ENCODE measurements around the gene RAB40AL. TPM values are rescaled to one million over a fixed set of nuclear protein-coding genes. Genes with fewer than 3 reads are reported as not detected.
A peak's percentile ranks its signal among the peaks of the same experiment; 100 is the strongest.

Gene RAB40AL
- polyA plus RNA-seq, 4 donors: 0.06 to 0.35 TPM; not detected in 2

- no peak for FAIRE-seq
- H3K36me3 ChIP-seq (ENCODE audit: control insufficient read depth in 3 of 3, insufficient read depth in 2 of 3, low read depth in 1 of 3, low read length in 3 of 3): no peaks in the 10 kb centered on the region
- H3K9me3 ChIP-seq (ENCODE audit: control insufficient read depth in 2 of 2, insufficient read depth in 1 of 2, low read depth in 1 of 2, low read length in 1 of 2): no peaks in the 10 kb centered on the region
- H3K27me3 ChIP-seq (ENCODE audit: control insufficient read depth in 3 of 3, insufficient read depth in 3 of 3, low read length in 3 of 3): no peaks in the 10 kb centered on the region
- no peak overlapping the region for H3K27ac ChIP-seq (ENCODE audit: low read depth in 1 of 3, low read length in 2 of 3)
- WGBS, 3 donors: 4 to 11% (median 6%) methylated on average over 14 of the region's 14 CpGs
- DNase-seq: peak; percentile 41 to 53
- no peaks in the 10 kb centered on the region for H3K4me1 ChIP-seq (ENCODE audit: control insufficient read depth in 3 of 3, insufficient read depth in 2 of 3, low read depth in 1 of 3, low read length in 2 of 3)
- H3K4me3 ChIP-seq (ENCODE audit: low read depth in 1 of 3, low read length in 3 of 3): no peak overlapping the region
Observed at GRCh38 chrX:102950908-102951866, 14.1 kb downstream of the RAB40AL start.

- Histone ChIP-seq H3K27me3 (ENCODE audit: control insufficient read depth in 3 of 3, insufficient read depth in 3 of 3, low read length in 3 of 3) (no peaks in the 10 kb centered on the region), H3K4me1 (ENCODE audit: control insufficient read depth in 3 of 3, insufficient read depth in 2 of 3, low read depth in 1 of 3, low read length in 2 of 3) (no peaks in the 10 kb centered on the region), H3K4me3 (ENCODE audit: low read depth in 1 of 3, low read length in 3 of 3) (no peak overlapping the region), H3K27ac (ENCODE audit: low read depth in 1 of 3, low read length in 2 of 3) (no peak overlapping the region), H3K36me3 (ENCODE audit: control insufficient read depth in 3 of 3, insufficient read depth in 2 of 3, low read depth in 1 of 3, low read length in 3 of 3) (no peaks in the 10 kb centered on the region), H3K9me3 (ENCODE audit: control insufficient read depth in 2 of 2, insufficient read depth in 1 of 2, low read depth in 1 of 2, low read length in 1 of 2) (no peaks in the 10 kb centered on the region)
- WGBS, 3 donors: 82 to 93% (median 85%) methylated on average over 2 of the region's 2 CpGs
- no peak for FAIRE-seq
- no peak for DNase-seq
Observed at GRCh38 chrX:102957751-102958150, 20.7 kb downstream of the RAB40AL start.

DNA sequence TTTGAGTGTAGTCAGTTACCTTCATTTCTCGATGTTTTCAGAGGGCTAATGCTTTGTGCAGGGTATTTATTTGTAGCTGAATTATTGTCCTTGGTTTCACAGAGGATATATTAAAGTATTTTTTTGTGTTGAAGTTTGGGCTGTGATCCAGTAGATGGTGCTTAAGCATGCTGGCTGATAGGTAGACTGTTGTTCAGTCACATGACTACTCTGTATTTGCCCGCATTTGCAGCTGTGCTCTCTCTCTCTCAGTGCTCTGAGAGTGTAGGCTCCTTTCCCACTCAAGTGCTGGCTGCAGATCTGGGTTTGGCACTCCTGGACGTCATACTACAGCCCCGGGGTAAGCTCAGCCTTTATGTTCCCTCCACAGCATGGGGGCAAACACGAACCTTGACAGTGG is 21.7 kb downstream of the RAB40AL start:
- no peak overlapping the region for H3K27ac ChIP-seq (ENCODE audit: low read depth in 1 of 3, low read length in 2 of 3)
- DNase-seq (peak in 1 of 2 donors; percentile 7), FAIRE-seq (no peak)
- no peak overlapping the region for H3K4me3 ChIP-seq (ENCODE audit: low read depth in 1 of 3, low read length in 3 of 3)
- H3K36me3 ChIP-seq (ENCODE audit: control insufficient read depth in 3 of 3, insufficient read depth in 2 of 3, low read depth in 1 of 3, low read length in 3 of 3): no peaks in the 10 kb centered on the region
- H3K4me1 ChIP-seq (ENCODE audit: control insufficient read depth in 3 of 3, insufficient read depth in 2 of 3, low read depth in 1 of 3, low read length in 2 of 3): no peaks in the 10 kb centered on the region
- no peaks in the 10 kb centered on the region for H3K9me3 ChIP-seq (ENCODE audit: control insufficient read depth in 2 of 2, insufficient read depth in 1 of 2, low read depth in 1 of 2, low read length in 1 of 2)
- H3K27me3 ChIP-seq (ENCODE audit: control insufficient read depth in 3 of 3, insufficient read depth in 3 of 3, low read length in 3 of 3): no peaks in the 10 kb centered on the region
- 71 to 75% (median 73%) methylated on average over 5 of the region's 5 CpGs for WGBS, 3 donors

DNA sequence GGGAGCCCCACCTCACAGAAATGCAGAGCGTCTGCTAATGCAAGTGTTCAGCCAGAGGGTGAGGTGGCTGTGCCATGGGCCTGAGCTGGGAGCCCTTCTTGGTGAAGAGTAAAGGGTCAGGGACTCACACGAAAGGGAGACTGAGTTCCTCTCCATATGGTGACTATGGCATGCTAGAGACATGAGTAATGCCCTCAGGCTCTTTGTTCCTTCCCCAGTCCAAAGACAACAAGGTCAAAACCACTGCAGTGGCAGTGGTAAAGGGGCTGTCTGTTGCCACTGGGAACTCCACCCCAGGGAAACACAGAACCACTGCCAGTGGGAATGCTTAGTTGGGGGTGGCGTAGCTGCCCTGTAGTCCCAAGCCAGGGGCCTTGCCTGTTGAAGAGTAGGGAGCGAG is 22.4 kb downstream of the RAB40AL start:
- DNase-seq (no peak), FAIRE-seq (no peak)
- no peaks in the 10 kb centered on the region for H3K9me3 ChIP-seq (ENCODE audit: control insufficient read depth in 2 of 2, insufficient read depth in 1 of 2, low read depth in 1 of 2, low read length in 1 of 2)
- no peak overlapping the region for H3K4me3 ChIP-seq (ENCODE audit: low read depth in 1 of 3, low read length in 3 of 3)
- H3K4me1 ChIP-seq (ENCODE audit: control insufficient read depth in 3 of 3, insufficient read depth in 2 of 3, low read depth in 1 of 3, low read length in 2 of 3): no peaks in the 10 kb centered on the region
- no peaks in the 10 kb centered on the region for H3K27me3 ChIP-seq (ENCODE audit: control insufficient read depth in 3 of 3, insufficient read depth in 3 of 3, low read length in 3 of 3)
- H3K27ac ChIP-seq (ENCODE audit: low read depth in 1 of 3, low read length in 2 of 3): no peak overlapping the region
- no peaks in the 10 kb centered on the region for H3K36me3 ChIP-seq (ENCODE audit: control insufficient read depth in 3 of 3, insufficient read depth in 2 of 3, low read depth in 1 of 3, low read length in 3 of 3)
- 78 to 94% (median 85%) methylated on average over 4 of the region's 4 CpGs for WGBS, 3 donors

DNA sequence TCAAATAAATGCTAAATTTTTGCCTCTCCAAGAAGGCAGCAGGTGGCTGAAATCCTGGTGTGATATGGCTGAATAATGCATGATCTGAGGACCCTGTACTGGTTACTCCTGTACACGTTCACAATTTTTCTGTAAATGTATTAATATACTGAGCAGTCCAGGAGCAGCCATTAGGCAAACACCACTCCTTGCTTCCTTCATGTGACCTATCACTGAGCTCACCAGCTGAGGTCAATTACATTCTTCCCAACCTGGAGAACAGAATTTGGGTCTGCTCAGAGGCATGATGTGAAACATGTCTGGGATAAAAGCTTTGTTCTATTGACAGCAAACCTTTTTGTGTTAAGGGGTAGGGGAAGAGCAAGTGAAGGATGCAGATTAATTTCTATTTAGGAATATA is 26.9 kb downstream of the RAB40AL start:
- DNase-seq (no peak), FAIRE-seq (no peak)
- Histone ChIP-seq H3K4me3 (ENCODE audit: low read depth in 1 of 3, low read length in 3 of 3) (no peak overlapping the region), H3K4me1 (ENCODE audit: control insufficient read depth in 3 of 3, insufficient read depth in 2 of 3, low read depth in 1 of 3, low read length in 2 of 3) (no peaks in the 10 kb centered on the region), H3K9me3 (ENCODE audit: control insufficient read depth in 2 of 2, insufficient read depth in 1 of 2, low read depth in 1 of 2, low read length in 1 of 2) (peaks cover 0 to 9% of the 10 kb centered on the region in 2 donors), H3K36me3 (ENCODE audit: control insufficient read depth in 3 of 3, insufficient read depth in 2 of 3, low read depth in 1 of 3, low read length in 3 of 3) (no peaks in the 10 kb centered on the region), H3K27me3 (ENCODE audit: control insufficient read depth in 3 of 3, insufficient read depth in 3 of 3, low read length in 3 of 3) (no peaks in the 10 kb centered on the region), H3K27ac (ENCODE audit: low read depth in 1 of 3, low read length in 2 of 3) (no peak overlapping the region)
- WGBS, 3 donors: 43 to 75% (median 75%) methylated on average over 1 of the region's 1 CpG

DNA sequence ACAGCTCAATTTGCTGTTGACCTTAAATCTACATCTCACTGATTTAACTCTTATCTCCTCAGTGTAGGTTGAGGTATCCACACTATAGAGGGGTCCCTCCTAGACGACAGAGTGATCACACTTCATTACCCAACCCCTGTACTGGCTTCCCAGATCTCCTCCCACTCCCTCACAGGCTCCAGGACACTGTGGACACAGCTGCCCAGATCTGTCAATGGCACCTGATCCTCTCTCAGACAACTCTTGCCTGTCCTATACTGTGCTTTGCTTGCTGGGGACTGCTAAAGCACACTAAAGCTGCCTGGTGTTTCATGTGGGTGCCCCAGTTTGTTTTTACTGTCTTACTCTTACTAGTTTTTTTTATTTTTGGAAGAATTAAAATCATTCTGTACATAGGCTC is 27.9 kb downstream of the RAB40AL start:
- DNase-seq (no peak), FAIRE-seq (no peak)
- WGBS, 3 donors: 0 to 16% (median 13%) methylated on average over 1 of the region's 1 CpG
- Histone ChIP-seq H3K27ac (ENCODE audit: low read depth in 1 of 3, low read length in 2 of 3) (no peak overlapping the region), H3K4me1 (ENCODE audit: control insufficient read depth in 3 of 3, insufficient read depth in 2 of 3, low read depth in 1 of 3, low read length in 2 of 3) (no peaks in the 10 kb centered on the region), H3K27me3 (ENCODE audit: control insufficient read depth in 3 of 3, insufficient read depth in 3 of 3, low read length in 3 of 3) (no peaks in the 10 kb centered on the region), H3K36me3 (ENCODE audit: control insufficient read depth in 3 of 3, insufficient read depth in 2 of 3, low read depth in 1 of 3, low read length in 3 of 3) (no peaks in the 10 kb centered on the region), H3K9me3 (ENCODE audit: control insufficient read depth in 2 of 2, insufficient read depth in 1 of 2, low read depth in 1 of 2, low read length in 1 of 2) (peaks cover 0 to 9% of the 10 kb centered on the region in 2 donors), H3K4me3 (ENCODE audit: low read depth in 1 of 3, low read length in 3 of 3) (no peak overlapping the region)

- Histone ChIP-seq H3K4me3 (ENCODE audit: low read depth in 1 of 3, low read length in 3 of 3) (no peak overlapping the region), H3K36me3 (ENCODE audit: control insufficient read depth in 3 of 3, insufficient read depth in 2 of 3, low read depth in 1 of 3, low read length in 3 of 3) (no peaks in the 10 kb centered on the region), H3K9me3 (ENCODE audit: control insufficient read depth in 2 of 2, insufficient read depth in 1 of 2, low read depth in 1 of 2, low read length in 1 of 2) (peaks cover 0 to 12% of the 10 kb centered on the region in 2 donors), H3K27me3 (ENCODE audit: control insufficient read depth in 3 of 3, insufficient read depth in 3 of 3, low read length in 3 of 3) (no peaks in the 10 kb centered on the region), H3K4me1 (ENCODE audit: control insufficient read depth in 3 of 3, insufficient read depth in 2 of 3, low read depth in 1 of 3, low read length in 2 of 3) (no peaks in the 10 kb centered on the region), H3K27ac (ENCODE audit: low read depth in 1 of 3, low read length in 2 of 3) (no peak overlapping the region)
- DNase-seq (no peak), FAIRE-seq (no peak)
- WGBS, 3 donors: 85 to 93% (median 91%) methylated on average over 3 of the region's 3 CpGs
Observed at GRCh38 chrX:102966701-102967100, 29.6 kb downstream of the RAB40AL start.

DNA sequence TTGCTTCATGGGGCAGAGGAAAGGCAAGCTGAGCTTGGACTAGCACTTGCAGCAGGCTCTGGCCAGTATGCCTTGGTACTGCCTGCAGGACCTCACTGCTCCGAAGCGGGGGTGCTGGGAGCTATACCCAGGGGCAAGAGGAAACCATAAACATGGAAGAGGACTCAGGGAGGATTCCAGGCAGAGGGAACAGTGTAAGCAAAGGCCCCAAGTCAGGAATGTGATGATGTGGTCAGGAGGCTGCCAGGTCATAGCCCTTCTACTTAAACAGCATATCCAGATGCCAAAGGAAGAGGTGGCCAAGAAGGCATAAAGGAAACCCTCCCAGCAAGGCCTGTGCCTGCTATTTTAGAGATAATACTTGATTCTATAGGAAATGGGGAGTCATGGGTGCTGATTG is 31.1 kb downstream of the RAB40AL start:
- peaks cover 0 to 12% of the 10 kb centered on the region in 2 donors for H3K9me3 ChIP-seq (ENCODE audit: control insufficient read depth in 2 of 2, insufficient read depth in 1 of 2, low read depth in 1 of 2, low read length in 1 of 2)
- DNase-seq (no peak), FAIRE-seq (no peak)
- no peak overlapping the region for H3K27ac ChIP-seq (ENCODE audit: low read depth in 1 of 3, low read length in 2 of 3)
- no peaks in the 10 kb centered on the region for H3K27me3 ChIP-seq (ENCODE audit: control insufficient read depth in 3 of 3, insufficient read depth in 3 of 3, low read length in 3 of 3)
- H3K36me3 ChIP-seq (ENCODE audit: control insufficient read depth in 3 of 3, insufficient read depth in 2 of 3, low read depth in 1 of 3, low read length in 3 of 3): no peaks in the 10 kb centered on the region
- no peak overlapping the region for H3K4me3 ChIP-seq (ENCODE audit: low read depth in 1 of 3, low read length in 3 of 3)
- WGBS, 3 donors: 93 to 100% (median 94%) methylated on average over 2 of the region's 2 CpGs
- no peaks in the 10 kb centered on the region for H3K4me1 ChIP-seq (ENCODE audit: control insufficient read depth in 3 of 3, insufficient read depth in 2 of 3, low read depth in 1 of 3, low read length in 2 of 3)
